DND-41 (cell line): ENCODE measurements around the gene COPS4.
"Not testable (repeated sequence)": the region's sequence is repeated elsewhere in the genome, so short reads cannot be mapped to it uniquely, and the experiment has no call there.

Experiments used
- ATAC-seq: fragments of 200-7000 bp; cut with Tn5 transposase; 3 replicates; pipeline ENCODE4 v1.9.1; 2021; ENCODE audit warnings: low read depth; ENCODE audit not compliant: insufficient read depth
- DNase-seq: peaks from one replicate; pipeline ENCODE4 v3.0.0-alpha.2; 2020
- H2AFZ ChIP-seq: 2 replicates; pipeline ENCODE4 v1.6.0; 2012; ENCODE audit warnings: low read depth, low read length
- H3K27ac ChIP-seq: 2 replicates; pipeline ENCODE4 v1.5.1; 2012; ENCODE audit warnings: low read length, inconsistent platforms
- H3K27me3 ChIP-seq: fragments of 200-600 bp; sonication (generic); 2 replicates; pipeline ENCODE4 v1.6.0; 2012; ENCODE audit warnings: low read length, mild to moderate bottlenecking, inconsistent platforms; ENCODE audit not compliant: insufficient read depth, poor library complexity
- H3K36me3 ChIP-seq: 2 replicates; pipeline ENCODE4 v1.5.1; 2012; ENCODE audit warnings: low read length, inconsistent platforms; ENCODE audit not compliant: insufficient read depth
- H3K4me1 ChIP-seq: 2 replicates; pipeline ENCODE4 v1.5.1; 2012; ENCODE audit warnings: mild to moderate bottlenecking, low read length; ENCODE audit not compliant: insufficient read depth
- H3K4me2 ChIP-seq: 2 replicates; pipeline ENCODE4 v1.6.0; 2012; ENCODE audit warnings: mild to moderate bottlenecking, moderate library complexity, low read length, inconsistent platforms; ENCODE audit not compliant: insufficient read depth
- H3K4me3 ChIP-seq, 2 experiments: fragments of 200-600 bp in 1 of 2; shearing (Covaris generic) in 1 of 2; 2 replicates each; pipeline ENCODE4 v1.5.1; 2012 to 2016; ENCODE audit warnings: inconsistent platforms in 2 of 2, low read length in 2 of 2, mild to moderate bottlenecking in 2 of 2, low read depth in 1 of 2, moderate library complexity in 1 of 2
- H3K79me2 ChIP-seq: 2 replicates; pipeline ENCODE4 v1.6.0; 2012; ENCODE audit warnings: low read length, inconsistent platforms; ENCODE audit not compliant: insufficient read depth
- H3K9ac ChIP-seq: 2 replicates; pipeline ENCODE4 v1.6.0; 2012; ENCODE audit warnings: low read depth, mild to moderate bottlenecking, inconsistent platforms, low read length, moderate library complexity
- H3K9me3 ChIP-seq: 2 replicates; pipeline ENCODE4 v1.5.1; 2012; ENCODE audit warnings: low read length, moderate library complexity, mild to moderate bottlenecking, inconsistent platforms; ENCODE audit not compliant: insufficient read depth, severe bottlenecking
- H4K20me1 ChIP-seq: 2 replicates; pipeline ENCODE4 v1.6.0; 2012; ENCODE audit warnings: low read length; ENCODE audit not compliant: insufficient read depth
- CTCF ChIP-seq: IDR thresholded peaks from 2 replicates; pipeline ENCODE4 v1.5.1; 2012; ENCODE audit warnings: borderline replicate concordance, low read length, moderate library complexity, mild to moderate bottlenecking; ENCODE audit not compliant: poor library complexity, severe bottlenecking; ENCODE audit errors: extremely low read depth
- EZH2 ChIP-seq: IDR thresholded peaks from 3 replicates; pipeline ENCODE4 v1.6.1; 2012; ENCODE audit warnings: borderline replicate concordance, low read depth, mild to moderate bottlenecking, moderate library complexity, low read length, inconsistent platforms; ENCODE audit not compliant: severe bottlenecking

COPS4 gene

GRCh38 chr4:83034630-83035494, at the start of gene COPS4:
Gene COPS4 (plus strand): TSS chr4:83035183. CDS start chr4:83035225, 42 bp downstream.
- no peaks in the 10 kb centered on the region for H3K36me3 ChIP-seq
- peak within 1 kb of the TSS; percentile 98 for H3K27ac ChIP-seq
- peak within 1 kb of the TSS; percentile 93 to 97 for H3K4me3 ChIP-seq
- no peaks in the 10 kb centered on the region for H3K9me3 ChIP-seq
- H2AFZ ChIP-seq, result peak within 1 kb of the TSS; percentile 98
- TF ChIP-seq EZH2 (no peak), CTCF (peak; percentile 4)
- peak within 1 kb of the TSS; percentile 98 for H3K4me2 ChIP-seq
- DNase-seq (peak; percentile 98), ATAC-seq (peak; percentile 96)
- H3K79me2 ChIP-seq, result peaks cover 48% of the 10 kb centered on the region
- H3K27me3 ChIP-seq, result no peaks in the 10 kb centered on the region
- peak within 1 kb of the TSS; percentile 84 for H3K9ac ChIP-seq
- peaks cover 40% of the 10 kb centered on the region for H3K4me1 ChIP-seq
- H4K20me1 ChIP-seq, result peaks cover 4% of the 10 kb centered on the region; the same call in 1 of the 2 replicates

- Histone ChIP-seq H3K79me2 (peaks cover 92% of the 10 kb centered on the region), H3K4me1 (peaks cover 17% of the 10 kb centered on the region), H3K36me3 (peaks cover 25% of the 10 kb centered on the region), H4K20me1 (peaks cover 31% of the 10 kb centered on the region)
- not testable (repeated sequence) for H3K4me2 ChIP-seq, H3K9ac ChIP-seq, H3K27me3 ChIP-seq, ATAC-seq, H2AFZ ChIP-seq, H3K9me3 ChIP-seq, H3K4me3 ChIP-seq, DNase-seq, H3K27ac ChIP-seq
Measured at GRCh38 chr4:82987519-82987918, 47.5 kb upstream of the COPS4 start.

- no peak for TF ChIP-seq CTCF
- TF ChIP-seq EZH2, result no peak
- Histone ChIP-seq H3K9ac (no peak overlapping the region), H3K4me3 (no peak overlapping the region), H3K79me2 (peaks cover 94% of the 10 kb centered on the region), H2AFZ (no peak overlapping the region), H3K27ac (no peak overlapping the region), H3K27me3 (no peaks in the 10 kb centered on the region), H3K4me1 (peaks cover 17% of the 10 kb centered on the region), H3K9me3 (no peaks in the 10 kb centered on the region), H4K20me1 (peaks cover 31% of the 10 kb centered on the region), H3K4me2 (no peak overlapping the region), H3K36me3 (peaks cover 18% of the 10 kb centered on the region)
- ATAC-seq (no peak), DNase-seq (no peak)
Measured at GRCh38 chr4:82988323-82988832, 46.6 kb upstream of the COPS4 start.
